ENCODE results near the gene GRK7. TPM values are rescaled to one million over a fixed set of nuclear protein-coding genes. Genes with fewer than 3 reads are reported as not detected.
A peak's percentile ranks its signal among the peaks of the same experiment; 100 is the strongest.

Gene GRK7
- total RNA-seq, 4 donors from 2014 or later, result not detected

DNA sequence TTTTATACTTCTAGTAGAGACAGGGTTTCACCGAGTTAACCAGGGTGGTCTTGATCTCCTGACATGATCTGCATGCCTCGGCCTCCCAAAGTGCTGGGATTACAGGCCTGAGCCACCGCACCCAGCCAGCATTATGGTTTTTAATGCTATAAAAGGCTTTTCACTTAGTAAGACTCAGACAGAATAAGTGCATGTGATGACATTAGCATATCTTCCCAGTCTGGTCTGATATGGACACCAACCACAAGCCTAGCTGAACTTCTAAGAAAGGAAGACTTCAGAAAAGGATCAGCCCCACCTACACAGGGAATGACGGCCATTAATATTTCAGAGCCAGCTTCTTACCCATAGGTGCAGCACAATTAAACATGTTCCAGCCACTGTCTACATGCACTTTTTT is 27.0 kb downstream of the GRK7 start:
- TF ChIP-seq, protein P1, sequence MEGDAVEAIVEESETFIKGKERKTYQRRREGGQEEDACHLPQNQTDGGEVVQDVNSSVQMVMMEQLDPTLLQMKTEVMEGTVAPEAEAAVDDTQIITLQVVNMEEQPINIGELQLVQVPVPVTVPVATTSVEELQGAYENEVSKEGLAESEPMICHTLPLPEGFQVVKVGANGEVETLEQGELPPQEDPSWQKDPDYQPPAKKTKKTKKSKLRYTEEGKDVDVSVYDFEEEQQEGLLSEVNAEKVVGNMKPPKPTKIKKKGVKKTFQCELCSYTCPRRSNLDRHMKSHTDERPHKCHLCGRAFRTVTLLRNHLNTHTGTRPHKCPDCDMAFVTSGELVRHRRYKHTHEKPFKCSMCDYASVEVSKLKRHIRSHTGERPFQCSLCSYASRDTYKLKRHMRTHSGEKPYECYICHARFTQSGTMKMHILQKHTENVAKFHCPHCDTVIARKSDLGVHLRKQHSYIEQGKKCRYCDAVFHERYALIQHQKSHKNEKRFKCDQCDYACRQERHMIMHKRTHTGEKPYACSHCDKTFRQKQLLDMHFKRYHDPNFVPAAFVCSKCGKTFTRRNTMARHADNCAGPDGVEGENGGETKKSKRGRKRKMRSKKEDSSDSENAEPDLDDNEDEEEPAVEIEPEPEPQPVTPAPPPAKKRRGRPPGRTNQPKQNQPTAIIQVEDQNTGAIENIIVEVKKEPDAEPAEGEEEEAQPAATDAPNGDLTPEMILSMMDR (IDR thresholded peaks at IDR 0.05), result no peak
- no peak for TF ChIP-seq POLR2A (IDR thresholded peaks at IDR 0.05)
- Histone ChIP-seq H3K9me3 (no peaks in the 10 kb centered on the region), H3K27ac (no peak overlapping the region), H3K4me1 (no peaks in the 10 kb centered on the region), H3K4me3 (no peak overlapping the region), H3K27me3 (no peaks in the 10 kb centered on the region), H3K36me3 (no peaks in the 10 kb centered on the region)
- no peak for DNase-seq

DNA sequence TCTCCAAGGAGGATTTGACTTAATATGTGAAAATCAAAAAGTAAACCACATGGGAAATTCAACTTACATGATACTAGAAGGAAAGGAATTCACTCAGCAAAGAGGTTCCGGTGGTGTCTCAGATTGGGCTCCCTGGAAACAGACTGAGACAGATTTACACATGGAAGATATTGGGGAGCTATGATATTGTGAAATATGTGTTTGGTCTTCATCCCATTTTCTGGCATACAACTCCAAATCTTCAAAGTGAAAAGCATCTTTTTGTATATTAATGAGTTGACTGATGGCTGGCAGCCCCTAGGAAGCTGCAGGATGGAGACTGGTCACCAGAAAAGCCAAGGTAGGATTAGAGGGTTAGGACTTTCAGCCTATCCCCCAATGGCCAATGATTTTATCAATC is 29.3 kb downstream of the GRK7 start:
- Histone ChIP-seq H3K36me3 (no peaks in the 10 kb centered on the region), H3K4me3 (no peak overlapping the region), H3K27ac (no peak overlapping the region), H3K27me3 (no peaks in the 10 kb centered on the region), H3K9me3 (no peaks in the 10 kb centered on the region), H3K4me1 (peaks cover 0 to 14% (median 8%) of the 10 kb centered on the region in 4 donors)
- TF ChIP-seq, protein P1 (IDR thresholded peaks at IDR 0.05), result no peak
- no peak for TF ChIP-seq POLR2A (IDR thresholded peaks at IDR 0.05)
- DNase-seq, result no peak

DNA sequence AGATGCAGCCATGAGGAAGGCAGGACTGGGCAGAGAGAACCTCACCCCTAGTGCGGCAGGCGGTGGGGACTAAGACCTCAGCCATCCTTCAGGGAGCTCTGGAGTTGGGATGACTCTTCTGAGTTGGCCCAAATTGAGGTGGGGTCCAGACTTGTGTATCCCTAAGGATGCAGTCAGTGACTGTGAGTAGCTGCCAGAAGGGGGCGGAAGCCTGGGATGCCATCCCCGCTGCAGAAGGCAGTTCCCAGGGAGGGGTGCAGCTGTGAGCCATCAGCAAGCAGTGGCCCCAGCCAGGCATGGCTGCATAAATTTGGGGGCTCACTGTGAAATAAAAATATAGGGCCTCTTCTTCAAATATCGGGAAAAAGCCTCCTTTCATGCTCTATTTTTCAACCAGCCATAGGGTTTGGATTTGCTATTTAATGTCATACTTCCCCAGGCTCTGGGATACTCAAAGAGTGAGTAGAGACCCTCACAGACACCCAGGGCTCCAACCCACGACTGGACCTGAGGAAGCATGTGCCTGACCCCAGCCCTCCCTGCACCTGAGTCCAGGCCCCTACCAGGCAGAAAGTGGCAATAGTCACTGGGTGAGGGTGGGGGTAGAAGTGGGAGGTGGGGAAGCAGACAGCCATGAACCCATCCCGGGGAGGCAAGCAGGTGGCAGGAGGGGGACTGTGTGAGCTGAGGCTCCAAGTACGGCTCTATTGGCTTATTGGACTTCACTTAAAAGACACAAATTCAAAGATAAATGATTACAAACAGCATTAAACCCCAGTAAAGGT is 30.5 kb downstream of the GRK7 start:
- no peak for DNase-seq
- TF ChIP-seq POLR2A (IDR thresholded peaks at IDR 0.05), result no peak
- TF ChIP-seq, protein P1 (IDR thresholded peaks at IDR 0.05), result no peak
- H3K27me3 ChIP-seq, result no peaks in the 10 kb centered on the region
- H3K36me3 ChIP-seq, result no peaks in the 10 kb centered on the region
- H3K27ac ChIP-seq, result no peak overlapping the region
- no peaks in the 10 kb centered on the region for H3K9me3 ChIP-seq
- peaks cover 0 to 24% (median 14%) of the 10 kb centered on the region in 4 donors for H3K4me1 ChIP-seq
- H3K4me3 ChIP-seq, result no peak overlapping the region

DNA sequence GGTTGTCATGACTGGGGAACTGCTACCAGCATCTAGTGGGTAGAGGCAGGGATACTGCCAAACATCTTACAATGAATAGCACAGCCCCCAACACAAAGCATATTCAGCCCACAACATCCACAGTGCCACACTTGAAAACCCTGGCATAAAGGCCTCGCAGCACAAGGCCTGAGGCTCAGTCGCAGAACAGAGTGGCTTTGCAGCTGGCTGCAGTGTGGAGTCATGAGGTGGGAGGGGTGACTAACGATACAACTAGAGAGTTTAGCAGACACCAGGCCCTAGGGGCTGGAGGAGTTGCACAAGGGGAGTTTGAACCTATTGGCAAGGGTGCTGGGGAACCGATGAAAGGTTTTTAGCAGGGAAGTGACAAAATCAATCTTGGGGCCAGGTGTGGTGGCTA is 32.1 kb downstream of the GRK7 start:
- Histone ChIP-seq H3K9me3 (no peaks in the 10 kb centered on the region), H3K27ac (peak overlapping the region in 2 of 4 donors; percentile 11 to 74), H3K36me3 (no peaks in the 10 kb centered on the region), H3K27me3 (no peaks in the 10 kb centered on the region), H3K4me3 (no peak overlapping the region), H3K4me1 (peaks cover 0 to 26% (median 14%) of the 10 kb centered on the region in 4 donors)
- DNase-seq, result no peak
- TF ChIP-seq, protein P1 (IDR thresholded peaks at IDR 0.05), result no peak
- no peak for TF ChIP-seq POLR2A (IDR thresholded peaks at IDR 0.05)

DNA sequence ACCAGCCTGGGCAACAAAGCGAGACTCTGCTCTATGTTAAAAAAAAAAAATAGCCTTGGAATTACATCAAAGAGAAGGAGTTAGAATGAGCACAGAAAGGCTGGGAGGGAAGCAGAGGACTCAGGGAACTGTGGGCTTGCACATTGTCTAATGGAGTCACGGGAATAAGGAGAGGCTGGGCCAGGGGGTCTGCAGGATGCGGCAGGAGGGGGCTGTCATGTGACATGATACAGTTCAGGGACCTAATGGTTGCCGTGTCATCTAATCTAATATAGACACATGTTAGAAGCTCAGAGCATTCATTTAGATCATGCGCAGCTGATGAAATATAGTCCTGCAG is 32.5 kb downstream of the GRK7 start:
- no peaks in the 10 kb centered on the region for H3K36me3 ChIP-seq
- no peaks in the 10 kb centered on the region for H3K9me3 ChIP-seq
- H3K4me3 ChIP-seq, result no peak overlapping the region
- DNase-seq, result no peak
- H3K4me1 ChIP-seq, result peaks cover 0 to 26% (median 14%) of the 10 kb centered on the region in 4 donors
- H3K27ac ChIP-seq, result peak overlapping the region; percentile 18 to 83 (median 78)
- no peaks in the 10 kb centered on the region for H3K27me3 ChIP-seq
- no peak for TF ChIP-seq POLR2A (IDR thresholded peaks at IDR 0.05)

DNA sequence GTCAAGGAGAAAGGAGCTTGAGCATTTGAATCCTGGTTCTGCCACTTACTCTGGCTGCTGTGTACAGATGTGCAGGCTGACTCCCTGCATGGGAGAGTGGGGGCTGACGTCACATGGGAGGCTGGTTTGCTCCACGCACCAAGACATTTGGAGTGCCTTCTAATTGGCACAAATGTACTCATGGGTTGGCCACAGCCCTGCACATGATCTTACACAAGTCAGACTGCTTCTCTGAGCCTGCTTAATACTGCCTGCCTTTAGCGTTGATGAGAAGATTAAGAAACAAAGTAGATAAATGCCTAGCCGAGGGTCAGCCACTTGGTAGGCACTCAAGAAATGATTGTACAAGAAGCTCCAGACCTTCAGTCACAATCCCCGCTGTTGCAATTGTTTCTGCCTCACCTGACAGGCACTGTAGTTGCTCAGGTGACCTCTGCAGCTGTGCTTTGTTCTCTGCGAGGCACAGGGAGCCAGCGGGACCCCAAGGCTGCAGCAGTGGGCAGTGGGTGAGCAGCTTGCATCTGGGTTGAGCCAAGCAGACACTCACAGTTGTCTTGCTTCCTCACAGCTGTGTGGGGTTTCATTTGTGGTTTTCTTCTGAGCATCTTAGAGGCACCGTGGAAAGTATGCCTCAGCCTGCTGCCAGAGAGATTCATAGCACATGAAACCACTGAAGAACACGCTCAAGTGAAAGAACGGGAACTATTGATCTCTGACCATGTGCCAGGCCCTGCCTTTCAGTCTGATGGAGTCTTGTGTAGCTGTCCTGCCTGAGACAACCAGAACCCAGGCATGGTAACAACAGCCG is 33.1 kb downstream of the GRK7 start:
- peak overlapping the region in 3 of 4 donors; percentile 24 to 47 (median 45) for H3K4me3 ChIP-seq
- H3K36me3 ChIP-seq, result no peaks in the 10 kb centered on the region
- H3K4me1 ChIP-seq, result peaks cover 0 to 26% (median 14%) of the 10 kb centered on the region in 4 donors
- H3K27ac ChIP-seq, result peak overlapping the region; percentile 69 to 83 (median 78)
- no peaks in the 10 kb centered on the region for H3K27me3 ChIP-seq
- H3K9me3 ChIP-seq, result no peaks in the 10 kb centered on the region
- TF ChIP-seq, protein P1 (IDR thresholded peaks at IDR 0.05), result no peak
- no peak for TF ChIP-seq POLR2A (IDR thresholded peaks at IDR 0.05)
- peak in 2 of 3 donors; percentile 72 to 80 for DNase-seq

Measured in Peyer's patch (tissue), 4 donors.